Measurements from ENCODE around the gene AP5B1.
"Not testable (repeated sequence)": the region's sequence is repeated elsewhere in the genome, so short reads cannot be mapped to it uniquely, and the experiment has no call there.

AP5B1 gene

GRCh38 chr11:65762816-65763215 is 18.0 kb downstream of the AP5B1 start:
- not testable (repeated sequence) for DNase-seq

- DNase-seq, result not testable (repeated sequence)
Measured at GRCh38 chr11:65762169-65762568, 18.6 kb downstream of the AP5B1 start.

- peak; percentile 48 for DNase-seq
Measured at GRCh38 chr11:65745049-65745448, 35.7 kb downstream of the AP5B1 start.

- DNase-seq, result no peak
Measured at GRCh38 chr11:65744699-65745042, 36.1 kb downstream of the AP5B1 start.

- peak; percentile 81 for DNase-seq
Measured at GRCh38 chr11:65744026-65744698, 36.6 kb downstream of the AP5B1 start.

- DNase-seq, result no peak
Measured at GRCh38 chr11:65743681-65744025, 37.1 kb downstream of the AP5B1 start.

GRCh38 chr11:65742353-65742752 is 38.4 kb downstream of the AP5B1 start:
- no peak for DNase-seq

- DNase-seq, result no peak
Measured at GRCh38 chr11:65741185-65741584, 39.6 kb downstream of the AP5B1 start.

GRCh38 chr11:65739022-65739421 is 41.8 kb downstream of the AP5B1 start:
- DNase-seq, result no peak

- DNase-seq, result no peak
Measured at GRCh38 chr11:65736810-65737209, 44.0 kb downstream of the AP5B1 start.

- DNase-seq, result not testable (repeated sequence)
Measured at GRCh38 chr11:65735111-65735510, 45.7 kb downstream of the AP5B1 start.

- no peak for DNase-seq
Measured at GRCh38 chr11:65730461-65730860, 50.3 kb downstream of the AP5B1 start.

GRCh38 chr11:65727865-65728264 is 52.9 kb downstream of the AP5B1 start:
- no peak for DNase-seq

GRCh38 chr11:65726660-65727059 is 54.1 kb downstream of the AP5B1 start:
- no peak for DNase-seq

All from NCI-H526 treated with DMSO at 0.1 percent for 48 hours (cell line).